ENCODE measurements around the gene BTBD6. TPM values are rescaled to one million over a fixed set of nuclear protein-coding genes. Genes with fewer than 3 reads are reported as not detected.

BTBD6 gene
- total RNA-seq, 2 experiments from 2014 or later: 36.9 to 37.6 TPM

- no peaks in the 10 kb centered on the region for H3K9me3 Mint-ChIP-seq
- Histone ChIP-seq H3K27me3 (ENCODE audit: control insufficient read depth in 1 of 2, insufficient read depth in 2 of 2, low read length in 2 of 2) (no peaks in the 10 kb centered on the region), H3K9me3 (ENCODE audit: control insufficient read depth in 1 of 2, insufficient read depth in 1 of 2, low read length in 2 of 2) (no peaks in the 10 kb centered on the region), H3K27ac (ENCODE audit: low read depth in 1 of 2, low read length in 2 of 2) (no peak overlapping the region), H3K4me3 (ENCODE audit: low read length) (no peak overlapping the region), H3K4me1 (ENCODE audit: insufficient read depth, low read length) (peaks cover 10% of the 10 kb centered on the region), H3K36me3 (ENCODE audit: insufficient read depth, low read length) (peaks cover 17% of the 10 kb centered on the region)
- ChIA-PET POLR2A (no interaction called here), CTCF (no interaction called here)
- H3K27ac Mint-ChIP-seq: no peak overlapping the region
- ATAC-seq (ENCODE audit: poor library complexity) (no peak), DNase-seq (no peak)
- peaks cover 31% of the 10 kb centered on the region for H3K36me3 Mint-ChIP-seq (ENCODE audit: low read depth)
- H3K4me3 Mint-ChIP-seq: no peak overlapping the region
- no peak for TF ChIP-seq CTCF (IDR thresholded peaks at IDR 0.05)
- no peaks in the 10 kb centered on the region for H3K27me3 Mint-ChIP-seq
- peaks cover 8% of the 10 kb centered on the region for H3K4me1 Mint-ChIP-seq (ENCODE audit: low read depth)
- intact Hi-C loops (cut with DNase I, micrococcal nuclease): no loop called here
Measured at GRCh38 chr14:105256292-105256960, 8.1 kb downstream of the BTBD6 start.

- H3K4me1 Mint-ChIP-seq (ENCODE audit: low read depth): peaks cover 8% of the 10 kb centered on the region
- H3K27me3 ChIP-seq (ENCODE audit: control insufficient read depth in 1 of 2, insufficient read depth in 2 of 2, low read length in 2 of 2): no peaks in the 10 kb centered on the region
- H3K4me3 ChIP-seq (ENCODE audit: low read length): no peak overlapping the region
- H3K9me3 Mint-ChIP-seq: no peaks in the 10 kb centered on the region
- H3K9me3 ChIP-seq (ENCODE audit: control insufficient read depth in 1 of 2, insufficient read depth in 1 of 2, low read length in 2 of 2): no peaks in the 10 kb centered on the region
- H3K36me3 ChIP-seq (ENCODE audit: insufficient read depth, low read length): peaks cover 10% of the 10 kb centered on the region
- TF ChIP-seq CTCF (IDR thresholded peaks at IDR 0.05): no peak
- DNase-seq (peak in 9 of 14 experiments; percentile 16 to 56 (median 38)), ATAC-seq (ENCODE audit: poor library complexity) (peak; percentile 64)
- CTCF ChIA-PET: no interaction called here
- H3K36me3 Mint-ChIP-seq (ENCODE audit: low read depth): peaks cover 25% of the 10 kb centered on the region
- H3K27me3 Mint-ChIP-seq: no peaks in the 10 kb centered on the region
- no peak overlapping the region for H3K4me3 Mint-ChIP-seq
- H3K27ac Mint-ChIP-seq: no peak overlapping the region
- H3K27ac ChIP-seq (ENCODE audit: low read depth in 1 of 2, low read length in 2 of 2): no peak overlapping the region
- POLR2A ChIA-PET: no interaction called here
- intact Hi-C loops (cut with DNase I, micrococcal nuclease): no loop called here
- H3K4me1 ChIP-seq (ENCODE audit: insufficient read depth, low read length): peaks cover 10% of the 10 kb centered on the region
Measured at GRCh38 chr14:105257464-105257863, 9.1 kb downstream of the BTBD6 start.

- intact Hi-C loops (cut with DNase I, micrococcal nuclease): no loop called here
- no peak for TF ChIP-seq CTCF (IDR thresholded peaks at IDR 0.05)
- no peaks in the 10 kb centered on the region for H3K9me3 ChIP-seq (ENCODE audit: control insufficient read depth in 1 of 2, insufficient read depth in 1 of 2, low read length in 2 of 2)
- POLR2A ChIA-PET: no interaction called here
- H3K4me1 Mint-ChIP-seq (ENCODE audit: low read depth): peaks cover 8% of the 10 kb centered on the region
- no peak for DNase-seq
- peaks cover 10% of the 10 kb centered on the region for H3K4me1 ChIP-seq (ENCODE audit: insufficient read depth, low read length)
- no peak overlapping the region for H3K4me3 ChIP-seq (ENCODE audit: low read length)
- CTCF ChIA-PET: interaction anchor here (0.8 kb wide), 1 partner anchor 213 kb away, joined by 3 read pairs; no protein-coding TSS in a partner anchor
- H3K9me3 Mint-ChIP-seq: no peaks in the 10 kb centered on the region
- H3K27me3 Mint-ChIP-seq: no peaks in the 10 kb centered on the region
- no peaks in the 10 kb centered on the region for H3K27me3 ChIP-seq (ENCODE audit: control insufficient read depth in 1 of 2, insufficient read depth in 2 of 2, low read length in 2 of 2)
- no peak overlapping the region for H3K27ac Mint-ChIP-seq
- H3K4me3 Mint-ChIP-seq: no peak overlapping the region
- no peak for ATAC-seq (ENCODE audit: poor library complexity)
- peaks cover 14% of the 10 kb centered on the region for H3K36me3 ChIP-seq (ENCODE audit: insufficient read depth, low read length)
- peaks cover 29% of the 10 kb centered on the region for H3K36me3 Mint-ChIP-seq (ENCODE audit: low read depth)
- H3K27ac ChIP-seq (ENCODE audit: low read depth in 1 of 2, low read length in 2 of 2): no peak overlapping the region
Measured at GRCh38 chr14:105258846-105259245, 10.5 kb downstream of the BTBD6 start.
